GM15510 (cell line): ENCODE results near the gene PGM1.

Source experiments
- POLR2A ChIP-seq: IDR thresholded peaks from 3 replicates; pipeline ENCODE4 v1.6.1; 2011; ENCODE audit warnings: borderline replicate concordance; ENCODE audit not compliant: insufficient read length; ENCODE audit errors: extremely low read depth

PGM1 gene

DNA sequence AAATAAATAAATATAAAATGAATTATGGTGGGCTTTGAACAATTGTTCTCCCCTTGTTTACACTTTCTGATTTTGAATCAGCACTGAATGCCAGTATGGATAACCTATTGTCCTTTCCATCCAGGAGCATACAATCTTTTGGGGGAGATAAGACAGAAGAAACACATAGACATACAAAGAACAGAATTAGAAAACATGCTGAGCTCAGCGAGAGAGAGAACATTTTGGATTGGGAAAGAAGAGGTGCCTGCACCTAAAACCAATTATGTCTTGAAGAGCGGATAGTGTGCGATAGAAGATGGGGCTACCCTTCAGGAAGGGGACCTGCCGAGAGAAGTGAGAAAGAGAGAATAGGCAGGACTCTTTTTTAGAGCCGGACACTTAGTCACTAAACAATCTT, 6.6 kb downstream of the PGM1 start:
- TF ChIP-seq POLR2A = no peak

DNA sequence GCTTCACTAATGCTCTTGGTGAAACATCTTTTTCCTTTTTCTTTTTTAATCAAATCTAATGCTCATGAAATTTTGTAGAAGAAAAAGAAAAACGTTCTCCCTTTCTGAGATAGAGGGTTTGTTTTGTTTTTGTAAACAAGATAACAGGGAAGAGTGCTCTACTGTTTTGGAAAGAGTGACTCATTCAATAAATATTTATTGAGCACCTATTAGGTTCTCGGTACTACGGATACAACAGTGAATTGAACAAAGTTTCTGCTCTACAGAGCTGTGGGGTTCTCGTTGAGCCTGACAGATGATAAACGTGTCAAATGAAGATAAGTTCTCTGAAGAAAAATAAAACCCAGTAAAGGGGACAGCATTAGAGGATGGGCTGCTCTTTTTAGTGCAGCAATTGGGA, 7.0 kb downstream of the PGM1 start:
- no peak for TF ChIP-seq POLR2A

DNA sequence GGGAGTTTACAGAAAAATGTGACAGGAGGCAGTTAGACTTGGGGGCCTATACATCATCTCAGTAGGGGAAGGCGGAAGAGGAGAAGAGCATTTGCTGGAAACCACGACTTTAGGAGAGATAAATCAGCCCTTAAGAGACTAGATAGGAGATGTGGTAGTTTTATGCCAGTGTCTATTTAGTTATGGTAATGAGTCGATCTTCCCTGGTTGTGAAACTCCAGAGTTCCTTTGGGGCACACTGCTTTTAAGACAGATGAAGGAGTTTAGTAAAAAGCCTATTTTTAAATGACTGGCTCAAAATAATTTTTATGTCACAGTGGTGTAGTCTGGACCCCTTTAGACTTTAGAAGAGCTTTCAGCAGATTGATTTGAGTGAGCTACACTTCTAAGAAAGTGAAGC, 7.8 kb downstream of the PGM1 start:
- TF ChIP-seq POLR2A = no peak

DNA sequence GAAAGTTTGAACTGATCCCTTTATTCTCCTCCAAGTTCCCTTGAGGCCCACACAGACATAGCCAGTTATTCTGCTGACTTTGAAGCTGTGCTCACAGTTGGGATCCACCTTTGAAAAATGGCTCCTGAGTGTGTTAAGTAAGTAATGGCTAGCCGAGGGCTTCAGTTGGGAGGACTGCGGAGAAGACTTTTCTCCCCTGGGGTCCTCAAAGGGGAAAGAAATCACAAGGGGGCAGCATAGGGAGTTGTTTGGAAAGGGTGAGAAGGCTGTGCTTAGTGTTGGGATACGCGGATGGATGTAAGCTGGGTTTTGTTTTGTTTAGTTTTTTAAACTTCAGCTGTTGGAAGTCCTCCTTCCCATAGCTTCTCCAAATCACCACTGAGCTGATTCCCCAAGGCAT, 8.3 kb downstream of the PGM1 start:
- TF ChIP-seq POLR2A = no peak

DNA sequence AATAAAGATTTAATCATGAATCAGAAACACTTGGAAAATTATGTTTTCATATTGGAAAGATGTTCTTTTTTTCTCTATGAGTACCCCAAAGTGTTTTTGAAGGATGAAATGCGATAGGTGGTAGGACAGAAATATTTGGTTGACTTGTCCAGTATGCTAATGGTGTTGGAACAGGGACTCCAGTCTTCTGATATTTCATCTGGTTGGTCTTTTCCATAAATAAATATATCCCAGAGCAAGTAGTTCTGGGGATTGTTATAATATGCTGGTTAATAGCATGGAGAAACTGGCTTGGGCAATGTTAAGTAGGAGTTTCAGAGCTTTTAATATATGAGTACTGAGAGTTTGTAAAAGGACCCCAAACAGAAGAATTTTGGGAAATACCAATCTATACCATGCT, 8.7 kb downstream of the PGM1 start:
- TF ChIP-seq POLR2A = no peak

DNA sequence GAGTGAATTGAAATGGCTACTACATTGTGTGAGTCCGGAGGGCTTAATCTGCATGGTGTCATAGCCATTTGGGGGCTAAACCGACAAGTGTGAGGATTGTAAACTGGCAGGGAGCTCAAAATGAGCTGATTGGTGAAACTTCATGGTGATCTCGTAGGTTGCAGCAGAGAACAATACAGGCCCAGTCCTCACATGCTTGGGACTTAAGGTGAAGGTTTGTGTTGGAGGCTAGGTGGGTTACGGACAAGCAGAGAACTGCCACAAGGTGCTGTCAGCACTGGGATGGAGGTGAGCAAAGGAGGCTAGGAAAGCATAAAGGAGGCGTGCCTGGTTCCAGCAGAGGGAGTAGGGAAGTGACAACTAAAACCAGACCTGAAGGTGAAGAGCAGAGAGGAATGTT, 9.4 kb downstream of the PGM1 start:
- no peak for TF ChIP-seq POLR2A

DNA sequence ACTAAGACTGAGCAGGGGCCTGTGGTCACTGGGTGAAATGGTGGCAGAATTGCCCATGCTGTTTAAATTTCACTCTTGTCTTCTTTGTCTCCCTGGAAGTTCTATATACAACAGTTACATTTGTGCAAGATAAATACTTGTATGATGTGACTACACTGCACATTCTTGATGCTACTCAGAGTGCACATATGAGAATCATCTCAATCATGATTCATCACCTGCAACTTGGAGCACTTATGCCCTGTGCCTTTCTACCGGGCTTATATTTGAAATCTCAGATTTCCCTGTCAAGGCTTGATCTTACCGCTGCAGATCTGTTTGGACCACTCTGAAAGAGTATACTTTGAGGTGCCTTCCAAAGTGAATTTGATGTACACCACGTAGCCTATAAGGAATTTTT, 10.6 kb downstream of the PGM1 start:
- no peak for TF ChIP-seq POLR2A

DNA sequence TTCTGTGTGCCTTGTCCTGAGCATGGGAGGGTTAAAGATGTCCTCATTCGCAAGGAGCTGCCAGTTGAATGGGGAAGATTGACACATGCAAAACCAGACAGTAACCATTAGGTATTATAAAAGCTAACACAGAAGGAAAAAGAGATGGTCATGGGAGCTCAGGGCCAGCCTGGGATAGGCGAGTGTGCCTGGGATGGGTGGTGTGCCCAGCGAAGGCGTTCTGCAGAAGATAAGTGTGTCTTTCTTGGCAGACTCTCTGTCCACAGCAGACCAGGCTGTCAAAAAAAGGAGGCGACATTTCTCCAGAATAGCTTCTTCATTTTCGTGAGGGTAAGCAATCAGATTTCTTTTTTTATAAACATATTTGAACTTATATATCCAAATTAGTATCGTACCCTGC, 14.1 kb downstream of the PGM1 start:
- no peak for TF ChIP-seq POLR2A

DNA sequence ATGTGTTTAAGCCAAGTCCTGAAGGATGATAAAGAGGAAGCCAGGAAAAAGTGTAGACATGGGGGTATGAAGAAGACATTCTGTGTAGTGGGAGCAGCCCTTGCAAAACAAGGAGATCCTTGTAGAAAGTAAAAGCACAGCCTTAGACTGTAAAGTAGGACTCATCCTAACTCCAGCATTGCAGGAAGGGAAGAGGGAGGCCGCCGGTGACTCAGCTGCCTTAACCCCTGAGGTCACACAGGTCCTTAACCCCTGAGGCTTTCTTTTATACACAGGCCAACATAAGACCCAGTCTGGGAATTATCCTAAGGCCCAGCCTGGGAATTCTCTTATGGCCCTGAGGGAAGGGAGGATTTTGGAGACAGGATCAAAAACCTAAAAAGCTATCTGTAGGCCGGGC, 18.0 kb downstream of the PGM1 start:
- no peak for TF ChIP-seq POLR2A

DNA sequence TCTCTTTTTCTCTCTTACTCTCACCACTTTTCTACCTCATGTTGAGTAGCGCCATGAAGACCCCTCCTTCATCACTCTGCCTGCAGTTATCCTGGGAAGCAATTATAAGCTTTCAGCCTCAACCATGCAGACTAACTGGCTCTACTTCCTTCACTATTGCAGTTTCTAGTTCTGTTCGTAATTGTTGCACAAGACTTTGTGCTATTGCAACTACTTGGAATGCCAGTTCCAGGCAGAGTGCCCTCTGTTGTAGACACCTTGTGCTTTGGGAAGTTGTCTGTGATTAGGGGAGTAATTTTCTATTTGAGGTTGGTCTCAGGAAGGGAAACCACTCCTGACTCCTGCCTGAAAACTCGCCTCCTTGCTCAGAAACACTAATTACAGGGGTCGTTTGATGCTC, 19.4 kb downstream of the PGM1 start:
- no peak for TF ChIP-seq POLR2A

DNA sequence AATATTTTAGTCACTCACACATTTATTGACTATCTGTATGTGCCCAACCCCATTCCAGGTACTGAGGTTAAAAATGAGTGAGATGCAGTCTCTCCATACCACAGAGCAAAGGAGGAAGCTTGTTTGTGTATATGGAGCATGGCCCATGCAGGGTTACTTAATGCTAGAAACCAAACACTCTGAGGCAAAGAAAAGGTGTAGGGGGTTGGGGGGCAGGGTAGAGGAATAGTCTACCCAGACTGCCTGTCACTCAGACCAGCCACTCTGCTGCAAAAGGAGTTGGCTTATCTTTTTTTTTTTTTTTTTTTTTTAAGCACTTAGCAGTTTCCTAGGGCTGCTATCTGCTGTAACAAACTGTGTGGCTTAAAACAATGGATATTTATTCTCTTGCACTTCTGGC, 19.8 kb downstream of the PGM1 start:
- TF ChIP-seq POLR2A = no peak

DNA sequence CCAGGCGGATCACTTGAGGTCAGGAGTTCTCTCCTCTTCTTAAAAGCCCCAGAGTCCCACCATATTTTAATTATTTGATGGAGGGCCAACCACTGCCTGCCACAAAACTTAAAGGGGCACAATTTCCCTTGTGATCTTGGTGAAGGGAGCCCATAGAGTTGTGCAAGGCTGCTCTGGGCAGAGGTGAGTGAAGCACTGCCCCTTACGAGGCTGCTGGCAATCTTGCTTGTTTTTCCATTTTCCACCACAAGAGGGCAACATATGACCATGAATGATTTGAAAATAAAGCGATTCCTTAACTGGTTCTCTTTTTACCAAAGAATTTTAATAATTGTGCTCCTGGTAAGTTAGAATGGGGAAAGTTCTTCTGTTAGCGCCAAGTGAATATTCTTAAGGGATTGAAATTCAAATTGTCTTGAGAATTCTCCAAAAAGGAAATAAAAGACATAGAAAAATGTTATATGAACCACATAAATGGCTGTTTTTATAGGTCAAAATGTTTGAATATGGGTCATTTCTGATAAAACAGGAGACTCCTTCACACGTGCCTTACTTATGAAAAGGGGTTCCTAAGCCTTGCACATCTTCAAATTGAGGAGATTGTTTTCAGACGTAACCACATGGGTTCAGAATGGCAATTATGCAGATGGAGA, 22.7 kb downstream of the PGM1 start:
- no peak for TF ChIP-seq POLR2A

DNA sequence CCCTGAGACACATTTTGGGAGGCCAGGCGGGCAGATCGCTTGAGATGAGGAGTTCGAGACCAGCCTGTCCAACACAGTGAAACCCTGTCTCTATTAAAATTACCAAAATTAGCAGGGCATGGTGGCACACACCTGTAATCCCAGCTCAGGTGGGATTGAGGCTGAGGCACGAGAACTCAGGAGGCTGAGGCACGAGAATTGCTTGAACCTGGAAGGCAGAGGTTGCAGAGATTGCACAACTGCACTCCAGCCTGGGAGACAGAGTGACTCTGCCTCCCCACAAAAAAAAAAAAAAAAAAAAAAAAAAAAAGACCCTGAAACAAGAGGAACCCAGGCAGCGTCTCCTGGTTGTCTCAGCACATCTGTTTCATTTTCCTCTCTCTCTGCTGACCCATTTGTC, 24.2 kb downstream of the PGM1 start:
- no peak for TF ChIP-seq POLR2A

DNA sequence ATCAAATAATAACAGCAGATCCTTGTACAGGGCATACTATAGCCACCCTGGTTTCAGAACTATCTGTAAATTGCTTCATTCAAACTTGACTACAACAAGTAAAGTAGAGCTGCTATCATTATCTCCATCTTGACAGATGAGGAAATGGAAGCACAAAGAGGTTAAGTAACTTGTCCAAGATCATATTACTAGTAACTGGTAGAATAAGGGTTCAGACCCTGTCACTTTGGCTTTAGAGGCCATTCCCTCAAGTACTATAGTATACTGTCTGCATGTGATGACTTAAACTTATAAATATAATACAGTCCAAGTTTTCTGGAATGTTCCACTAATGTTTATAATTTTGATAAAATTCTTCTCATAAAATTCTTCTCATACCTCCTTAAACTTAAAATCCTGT, 24.8 kb downstream of the PGM1 start:
- TF ChIP-seq POLR2A = no peak

DNA sequence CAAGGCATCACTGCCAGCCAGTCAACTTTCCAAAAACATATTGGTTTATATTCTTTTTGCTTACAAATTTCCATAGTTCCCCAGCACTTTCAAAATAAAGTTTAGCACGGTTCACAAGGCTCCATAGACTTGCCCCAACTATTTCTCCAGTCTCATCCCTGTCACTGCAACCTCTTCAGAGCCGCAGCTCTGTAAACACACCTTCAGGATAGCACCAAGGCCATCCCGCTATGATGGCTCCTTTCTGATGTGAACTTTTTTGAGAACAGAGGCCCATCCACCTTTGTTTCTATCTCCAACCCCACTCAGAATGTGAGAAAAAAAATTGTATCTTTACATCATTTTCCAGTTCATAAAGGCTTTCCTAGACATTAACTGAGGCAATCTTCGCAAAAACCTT, 26.3 kb downstream of the PGM1 start:
- no peak for TF ChIP-seq POLR2A

DNA sequence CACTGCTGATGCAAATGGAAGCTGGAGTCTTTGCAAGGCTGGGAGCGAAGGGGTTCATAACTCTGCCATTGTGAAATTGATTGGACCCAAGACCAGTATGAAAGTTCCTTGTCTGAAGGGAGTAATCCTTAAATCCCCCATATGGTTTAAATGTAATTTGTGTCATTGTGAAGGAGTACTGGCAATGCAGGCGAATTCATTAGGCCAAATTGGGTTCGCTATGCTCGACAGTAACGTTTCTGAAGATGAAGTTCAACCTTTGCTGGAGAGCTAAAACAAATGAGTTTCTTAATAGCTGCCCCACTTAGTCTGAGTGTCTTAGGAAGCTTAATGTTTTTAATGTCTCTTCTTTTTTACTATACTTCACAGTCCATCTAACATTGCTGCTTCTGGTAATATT, 27.5 kb downstream of the PGM1 start:
- TF ChIP-seq POLR2A = no peak

DNA sequence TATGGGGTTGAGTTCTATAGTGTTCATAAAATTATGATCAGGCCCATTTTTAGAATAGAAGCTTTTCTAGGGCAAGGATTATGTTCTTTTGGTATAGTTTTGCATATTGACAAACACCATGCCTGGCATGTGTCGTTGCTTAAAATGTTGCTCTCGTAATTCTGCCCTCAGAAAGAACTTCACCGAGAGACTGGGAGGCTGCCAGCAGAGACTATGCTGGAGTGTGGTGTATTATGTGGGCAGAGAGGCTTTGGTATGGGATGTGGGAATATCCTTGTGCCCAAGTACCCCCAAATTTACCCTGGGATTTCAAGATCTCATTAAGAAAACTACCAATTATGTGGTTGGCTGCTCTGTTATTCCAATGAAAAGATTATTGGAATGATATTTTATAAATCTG, 27.9 kb downstream of the PGM1 start:
- no peak for TF ChIP-seq POLR2A
